PC-3 (cell line): ENCODE data around the gene OR52I1.

Experiments used
- CTCF ChIP-seq: fragments of 300-600 bp; sonication (generic); conservative IDR thresholded peaks from 2 replicates; pipeline ENCODE4 v1.5.1; 2017; ENCODE audit warnings: antibody characterized with exemption, low read depth, mild to moderate bottlenecking, low read length
- EZH2 ChIP-seq: fragments of 300-600 bp; sonication (generic); IDR thresholded peaks from one replicate; pipeline ENCODE4 v1.6.1; 2017; ENCODE audit warnings: antibody characterized with exemption, mild to moderate bottlenecking, low read length; ENCODE audit not compliant: unreplicated experiment

DNA sequence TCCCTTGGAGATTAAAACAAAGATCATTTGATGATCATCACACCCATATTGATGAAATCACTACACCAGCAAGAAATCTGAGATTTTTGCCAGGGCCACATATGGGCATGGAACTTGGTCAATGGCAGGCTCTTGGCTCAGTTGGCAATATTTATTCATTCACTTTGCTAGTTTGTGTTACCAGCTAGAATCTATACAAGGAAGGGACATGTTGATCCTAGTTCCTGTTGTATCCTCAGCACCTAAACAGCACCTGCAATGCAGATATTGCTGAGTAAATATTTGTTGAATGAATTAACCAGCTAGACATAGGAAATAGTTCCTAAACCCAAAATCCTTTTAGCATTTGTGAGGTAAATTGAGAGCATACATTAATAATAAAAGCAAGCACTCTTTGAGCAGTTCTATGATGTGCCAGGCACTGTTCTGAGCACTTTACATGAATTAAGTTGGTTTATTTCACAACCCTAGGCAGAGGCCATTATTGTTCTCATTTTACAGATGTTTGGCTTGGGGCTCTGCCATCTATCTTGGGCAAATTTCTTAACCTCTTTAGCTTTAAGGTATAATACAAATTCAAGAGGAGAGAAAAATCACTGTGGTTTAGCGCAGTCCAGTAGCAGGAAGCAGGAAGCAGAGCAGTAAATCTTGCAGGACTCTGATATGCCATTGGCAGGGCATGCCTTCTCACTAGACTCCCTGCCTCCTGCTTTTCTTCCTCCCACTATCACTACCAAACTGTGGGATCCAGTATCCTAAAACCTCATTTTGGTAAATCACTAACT, 12.6 kb downstream of the OR52I1 start:
- TF ChIP-seq CTCF: no peak
- TF ChIP-seq EZH2: no peak
